Tibial nerve (tissue), 4 donors: Measurements from ENCODE around the gene DCAF15. TPM values are rescaled to one million over a fixed set of nuclear protein-coding genes. Genes with fewer than 3 reads are reported as not detected.

ENCODE experiments used
- DNase-seq, 2 donors: peaks; one replicate each; pipeline ENCODE4 v3.0.0-alpha.2; 2019; ENCODE audit warnings: low spot score in 2 of 2
- H3K27ac ChIP-seq, 4 donors: fragments of 200-600 bp; sonication (generic) in 3 of 4; one replicate each; pipeline ENCODE4 v1.5.1; 2017 to 2019; ENCODE audit warnings: mild to moderate bottlenecking in 1 of 4
- H3K27me3 ChIP-seq, 2 donors: fragments of 200-600 bp; sonication (generic) in 1 of 2; one replicate each; pipeline versions ENCODE4 v1.5.1 to v1.6.0; 2017 to 2019
- H3K36me3 ChIP-seq, 3 donors: fragments of 200-600 bp; sonication (generic); one replicate each; pipeline ENCODE4 v1.5.1; 2018 to 2019
- H3K4me1 ChIP-seq, 4 donors: fragments of 200-600 bp; sonication (generic) in 3 of 4; one replicate each; pipeline ENCODE4 v1.5.1; 2017 to 2019
- H3K4me3 ChIP-seq, 4 donors: fragments of 200-600 bp; sonication (generic) in 3 of 4; one replicate each; pipeline ENCODE4 v1.5.1; 2017 to 2019; ENCODE audit warnings: mild to moderate bottlenecking in 1 of 4, moderate library complexity in 1 of 4
- H3K9me3 ChIP-seq, 4 donors: fragments of 200-600 bp; sonication (generic) in 3 of 4; one replicate each; pipeline ENCODE4 v1.5.1; 2017 to 2019
- EP300 ChIP-seq, 2 donors: sonication (generic); formaldehyde crosslinking; IDR thresholded peaks; one replicate each; pipeline ENCODE4 v1.6.1; 2017; ENCODE audit warnings: antibody characterized with exemption in 2 of 2, mild to moderate bottlenecking in 1 of 2
- POLR2A ChIP-seq, 2 donors: fragments of 450-650 bp; IDR thresholded peaks; one replicate each; pipeline ENCODE4 v1.6.1; 2017; ENCODE audit warnings: antibody characterized with exemption in 2 of 2, mild to moderate bottlenecking in 2 of 2, moderate library complexity in 2 of 2
- WGBS, 2 donors: methylation state at CpG; one replicate each; pipeline ENCODE4 v1.1.5; 2018; 5-methylcytosine and 5-hydroxymethylcytosine counted together
- total RNA-seq, 4 donors: library from RNA; depleted of rRNA; stranded (reverse); fragments of >200 nt; gene quantifications; one replicate each; pipeline ENCODE4 v1.1.0, GENCODE V29; 2016
- TF ChIP-seq, protein P1 (sequence below), 5 experiments: fragments of 200-600 bp in 3 of 5; fragments of 450-650 bp in 2 of 5; sonication (generic) in 3 of 5; IDR thresholded peaks; one replicate each; pipeline ENCODE4 v1.5.1; 2016 to 2019; ENCODE audit warnings: antibody characterized with exemption in 5 of 5, mild to moderate bottlenecking in 3 of 5, moderate library complexity in 2 of 5

The DCAF15 gene
- total RNA-seq, 4 donors from 2014 or later = 14.3 to 31.5 (median 19.3) TPM

DNA sequence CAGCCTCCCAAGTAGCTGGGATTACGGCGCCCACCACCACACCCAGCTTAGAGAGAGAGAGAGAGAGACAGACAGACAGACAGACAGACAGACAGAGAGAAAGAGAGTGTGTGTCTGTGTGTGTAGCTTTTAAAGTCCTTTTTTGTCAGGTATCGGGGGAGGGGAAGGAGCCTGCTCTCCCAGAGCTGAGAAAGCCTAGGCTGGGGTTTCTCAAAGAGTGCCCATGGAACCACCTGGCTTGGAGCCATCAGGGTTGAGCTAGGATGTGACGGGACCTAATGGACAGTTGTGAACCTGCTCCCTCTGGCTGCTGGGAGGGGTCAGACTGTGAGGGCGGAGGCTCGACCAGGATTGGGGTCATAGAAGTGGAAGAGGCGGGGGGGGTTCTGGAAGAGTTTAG, 37.2 kb downstream of the DCAF15 start:
- Histone ChIP-seq H3K4me1 (peaks cover 0 to 33% (median 16%) of the 10 kb centered on the region in 4 donors), H3K9me3 (no peaks in the 10 kb centered on the region), H3K27me3 (no peaks in the 10 kb centered on the region), H3K27ac (no peak overlapping the region), H3K4me3 (no peak overlapping the region), H3K36me3 (peaks cover 0 to 62% (median 0%) of the 10 kb centered on the region in 3 donors)
- DNase-seq = no peak
- WGBS, 2 donors = 78 to 80% methylated on average over 7 of the region's 7 CpGs
- no peak for TF ChIP-seq EP300 (IDR thresholded peaks at IDR 0.05)
- TF ChIP-seq, protein P1, sequence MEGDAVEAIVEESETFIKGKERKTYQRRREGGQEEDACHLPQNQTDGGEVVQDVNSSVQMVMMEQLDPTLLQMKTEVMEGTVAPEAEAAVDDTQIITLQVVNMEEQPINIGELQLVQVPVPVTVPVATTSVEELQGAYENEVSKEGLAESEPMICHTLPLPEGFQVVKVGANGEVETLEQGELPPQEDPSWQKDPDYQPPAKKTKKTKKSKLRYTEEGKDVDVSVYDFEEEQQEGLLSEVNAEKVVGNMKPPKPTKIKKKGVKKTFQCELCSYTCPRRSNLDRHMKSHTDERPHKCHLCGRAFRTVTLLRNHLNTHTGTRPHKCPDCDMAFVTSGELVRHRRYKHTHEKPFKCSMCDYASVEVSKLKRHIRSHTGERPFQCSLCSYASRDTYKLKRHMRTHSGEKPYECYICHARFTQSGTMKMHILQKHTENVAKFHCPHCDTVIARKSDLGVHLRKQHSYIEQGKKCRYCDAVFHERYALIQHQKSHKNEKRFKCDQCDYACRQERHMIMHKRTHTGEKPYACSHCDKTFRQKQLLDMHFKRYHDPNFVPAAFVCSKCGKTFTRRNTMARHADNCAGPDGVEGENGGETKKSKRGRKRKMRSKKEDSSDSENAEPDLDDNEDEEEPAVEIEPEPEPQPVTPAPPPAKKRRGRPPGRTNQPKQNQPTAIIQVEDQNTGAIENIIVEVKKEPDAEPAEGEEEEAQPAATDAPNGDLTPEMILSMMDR (IDR thresholded peaks at IDR 0.05) = no peak
- no peak for TF ChIP-seq POLR2A (IDR thresholded peaks at IDR 0.05)

DNA sequence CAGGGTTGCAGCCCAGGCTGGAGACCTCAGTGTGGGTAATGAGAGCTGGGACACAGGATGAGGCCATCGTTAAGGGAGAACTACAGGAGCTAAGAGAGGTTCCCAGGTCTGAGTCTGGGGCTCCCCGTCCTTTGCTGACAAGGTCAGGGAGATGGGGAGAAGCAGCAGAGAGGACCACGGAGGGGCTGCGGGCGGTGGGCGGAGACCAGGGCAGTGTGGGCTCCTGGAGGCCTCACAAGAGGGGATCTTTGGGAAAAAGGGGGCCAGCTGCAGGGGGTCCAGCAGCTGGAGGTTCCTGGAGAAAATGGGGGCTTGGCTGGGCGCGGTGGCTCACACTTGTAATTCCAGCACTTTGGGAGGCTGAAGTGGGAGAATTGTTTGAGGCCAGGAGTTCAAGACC, 37.8 kb downstream of the DCAF15 start:
- Histone ChIP-seq H3K4me1 (peaks cover 0 to 33% (median 15%) of the 10 kb centered on the region in 4 donors), H3K27me3 (no peaks in the 10 kb centered on the region), H3K27ac (no peak overlapping the region), H3K36me3 (peaks cover 0 to 61% (median 0%) of the 10 kb centered on the region in 3 donors), H3K9me3 (no peaks in the 10 kb centered on the region), H3K4me3 (no peak overlapping the region)
- 82 to 84% methylated on average over 8 of the region's 8 CpGs for WGBS, 2 donors
- TF ChIP-seq, protein P1 (IDR thresholded peaks at IDR 0.05) = no peak
- TF ChIP-seq EP300 (IDR thresholded peaks at IDR 0.05) (no peak), POLR2A (IDR thresholded peaks at IDR 0.05) (no peak)
- no peak for DNase-seq

DNA sequence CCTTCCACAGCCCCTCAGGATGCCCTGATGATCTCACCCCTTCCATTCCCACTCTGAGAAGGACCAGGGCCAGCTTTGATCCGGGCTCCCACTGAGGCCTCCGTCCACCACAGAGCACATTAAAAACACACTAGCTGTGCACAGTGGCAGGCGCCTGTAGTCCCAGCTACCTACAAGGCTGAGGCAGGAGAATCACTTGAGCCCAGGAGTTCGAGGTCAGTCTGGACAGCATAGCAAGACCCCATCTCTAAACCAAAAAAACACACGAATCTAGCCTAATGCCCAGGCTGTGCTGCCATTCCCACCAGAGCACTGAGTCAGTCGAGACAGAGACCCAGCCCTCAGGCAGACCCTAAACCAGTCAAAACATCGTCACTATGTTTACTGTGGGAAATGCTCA, 39.7 kb downstream of the DCAF15 start:
- peaks cover 0 to 13% (median 4%) of the 10 kb centered on the region in 4 donors for H3K4me1 ChIP-seq
- 93 to 95% methylated on average over 7 of the region's 7 CpGs for WGBS, 2 donors
- H3K36me3 ChIP-seq = peaks cover 0 to 62% (median 0%) of the 10 kb centered on the region in 3 donors
- no peak overlapping the region for H3K4me3 ChIP-seq
- TF ChIP-seq EP300 (IDR thresholded peaks at IDR 0.05) = no peak
- TF ChIP-seq, protein P1 (IDR thresholded peaks at IDR 0.05) = no peak
- TF ChIP-seq POLR2A (IDR thresholded peaks at IDR 0.05) = no peak
- no peaks in the 10 kb centered on the region for H3K9me3 ChIP-seq
- no peaks in the 10 kb centered on the region for H3K27me3 ChIP-seq
- no peak for DNase-seq
- H3K27ac ChIP-seq = no peak overlapping the region

DNA sequence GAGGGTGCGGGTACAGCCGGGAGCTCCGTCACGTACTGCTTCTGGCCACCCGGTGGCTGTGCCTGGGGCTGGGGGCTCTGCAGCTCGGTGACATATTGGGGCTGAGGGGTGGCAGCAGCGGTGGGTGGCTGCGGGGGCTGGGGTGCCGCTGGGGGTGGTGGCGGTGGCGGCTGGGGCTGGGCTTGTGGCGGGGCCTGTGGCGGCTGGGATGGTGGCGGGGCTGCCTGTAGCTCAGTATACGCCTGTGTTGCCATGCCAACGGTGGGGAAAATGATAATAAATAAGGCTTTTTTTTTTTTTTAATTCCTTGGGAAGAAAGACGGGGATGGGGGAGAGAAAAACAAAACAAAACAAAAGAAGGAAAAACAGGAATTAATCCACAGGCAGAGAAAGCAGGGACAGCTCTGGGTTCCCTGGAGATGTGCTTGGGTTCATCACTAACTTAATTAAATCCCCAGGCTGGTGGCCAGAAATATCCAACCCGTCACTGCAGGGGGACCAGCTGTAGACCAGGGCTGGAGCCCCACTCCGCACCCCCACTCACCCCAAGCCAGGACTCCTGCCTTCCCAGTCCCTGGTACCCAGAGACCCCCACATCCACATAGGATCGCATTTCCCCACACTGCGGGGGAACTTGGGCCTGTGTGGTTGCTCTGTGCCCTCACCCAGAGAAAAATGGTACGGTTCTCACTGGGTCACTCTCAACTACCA, 41.4 kb downstream of the DCAF15 start:
- WGBS, 2 donors = 76 to 83% methylated on average over 16 to 21 of the region's 22 CpGs
- Histone ChIP-seq H3K4me3 (no peak overlapping the region), H3K27me3 (no peaks in the 10 kb centered on the region), H3K9me3 (peaks cover 0 to 4% (median 0%) of the 10 kb centered on the region in 4 donors), H3K27ac (no peak overlapping the region), H3K36me3 (peaks cover 0 to 65% (median 0%) of the 10 kb centered on the region in 3 donors), H3K4me1 (no peaks in the 10 kb centered on the region)
- no peak for DNase-seq
- TF ChIP-seq POLR2A (IDR thresholded peaks at IDR 0.05) (no peak), EP300 (IDR thresholded peaks at IDR 0.05) (no peak)
- TF ChIP-seq, protein P1 (IDR thresholded peaks at IDR 0.05) = no peak

DNA sequence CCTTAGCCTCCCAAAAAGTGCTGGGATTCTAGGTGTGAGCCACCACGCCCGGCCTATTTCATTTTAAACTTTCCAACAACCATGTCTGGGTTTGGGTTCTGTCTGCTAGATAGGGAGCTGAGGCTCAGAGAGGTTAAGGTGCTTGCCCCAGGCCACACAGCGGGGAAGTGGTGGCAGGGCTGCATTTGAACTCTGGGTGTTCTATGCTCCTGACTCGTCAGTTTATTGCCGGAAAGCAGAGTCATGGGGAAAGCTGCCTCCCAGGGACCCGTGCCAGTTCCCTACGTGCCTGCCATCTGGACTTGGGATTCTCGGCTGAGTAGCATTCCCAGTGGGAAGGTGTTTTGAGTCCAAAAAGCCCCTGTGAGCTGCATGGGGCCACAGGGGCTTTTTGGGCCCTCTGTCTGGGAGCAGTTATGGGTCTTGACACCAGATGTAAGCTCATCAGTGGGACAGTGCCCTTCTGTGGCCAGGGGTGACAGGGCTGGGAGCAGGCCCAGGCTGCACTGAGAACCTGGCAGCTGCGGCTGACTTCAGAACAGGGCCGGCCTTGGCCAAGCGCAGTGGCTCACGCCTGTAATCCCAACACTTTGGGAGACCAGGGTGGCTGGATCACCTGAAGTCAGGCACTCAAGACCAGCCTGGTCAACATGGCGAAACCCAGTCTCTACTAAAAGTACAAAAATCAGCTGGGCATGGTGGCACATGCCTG, 42.9 kb downstream of the DCAF15 start:
- H3K27ac ChIP-seq = no peak overlapping the region
- no peak for DNase-seq
- H3K9me3 ChIP-seq = peaks cover 0 to 11% (median 0%) of the 10 kb centered on the region in 4 donors
- TF ChIP-seq POLR2A (IDR thresholded peaks at IDR 0.05) = no peak
- TF ChIP-seq, protein P1 (IDR thresholded peaks at IDR 0.05) = no peak
- TF ChIP-seq EP300 (IDR thresholded peaks at IDR 0.05) = no peak
- H3K27me3 ChIP-seq = no peaks in the 10 kb centered on the region
- WGBS, 2 donors = 82 to 83% methylated on average over 9 to 11 of the region's 13 CpGs
- no peaks in the 10 kb centered on the region for H3K4me1 ChIP-seq
- H3K36me3 ChIP-seq = peaks cover 0 to 59% (median 0%) of the 10 kb centered on the region in 3 donors
- no peak overlapping the region for H3K4me3 ChIP-seq
